WTC11 (cell line): ENCODE results near the gene RUNX1.

Experiments used
- AFF4 ChIP-seq: sonication (generic); formaldehyde crosslinking; IDR thresholded peaks from 2 replicates; pipeline ENCODE4 v1.8.1; 2023; ENCODE audit warnings: mild to moderate bottlenecking, missing genetic modification reagents, borderline replicate concordance
- CTCF ChIP-seq: fragments of 200-600 bp; IDR thresholded peaks from 2 replicates; pipeline ENCODE4 v1.8.0; 2022; ENCODE audit warnings: antibody characterized with exemption
- ELF4 ChIP-seq: sonication (generic); formaldehyde crosslinking; IDR thresholded peaks from 2 replicates; pipeline ENCODE4 v1.8.1; 2022; ENCODE audit warnings: low read depth, mild to moderate bottlenecking, moderate library complexity, missing genetic modification reagents
- ETV6 ChIP-seq: sonication (generic); formaldehyde crosslinking; IDR thresholded peaks from 2 replicates; pipeline ENCODE4 v1.8.1; 2022; ENCODE audit warnings: mild to moderate bottlenecking, missing genetic modification reagents
- FOXK1 ChIP-seq: sonication (generic); formaldehyde crosslinking; IDR thresholded peaks from 2 replicates; pipeline ENCODE4 v1.8.0; 2022; ENCODE audit warnings: mild to moderate bottlenecking, moderate library complexity, missing genetic modification reagents
- KAT7 ChIP-seq: sonication (generic); formaldehyde crosslinking; IDR thresholded peaks from 2 replicates; pipeline ENCODE4 v1.8.1; 2023; ENCODE audit warnings: missing genetic modification reagents, mild to moderate bottlenecking, borderline replicate concordance
- TCF7 ChIP-seq: sonication (generic); formaldehyde crosslinking; IDR thresholded peaks from 2 replicates; pipeline ENCODE4 v1.8.0; 2022; ENCODE audit warnings: mild to moderate bottlenecking, low read depth, missing genetic modification reagents, moderate library complexity
- TEAD1 ChIP-seq: sonication (generic); formaldehyde crosslinking; IDR thresholded peaks from 2 replicates; pipeline ENCODE4 v1.8.0; 2022; ENCODE audit warnings: mild to moderate bottlenecking, missing genetic modification reagents
- ZNF138 ChIP-seq: sonication (generic); formaldehyde crosslinking; conservative IDR thresholded peaks from 2 replicates; pipeline ENCODE4 v1.8.1; 2022; ENCODE audit warnings: mild to moderate bottlenecking, moderate library complexity, missing genetic modification reagents

DNA sequence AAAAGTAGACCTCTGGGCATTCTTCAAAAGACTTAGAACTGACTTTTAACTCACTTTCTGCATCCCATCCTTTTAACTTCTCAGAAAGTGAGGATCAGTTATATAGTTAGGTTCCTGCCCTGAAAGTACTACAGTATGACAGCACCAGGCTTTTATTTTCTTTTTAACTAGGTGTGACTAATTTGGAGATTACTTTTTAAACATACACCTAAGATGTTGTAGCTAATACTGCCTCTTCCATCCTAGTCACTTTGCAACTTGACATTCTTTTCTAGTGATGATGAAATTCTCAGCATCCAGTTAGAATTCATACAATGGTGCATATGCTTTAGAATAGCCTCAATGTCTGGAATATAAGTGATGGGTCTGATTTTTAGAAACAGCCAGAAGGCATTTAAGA is 24.6 kb downstream of the RUNX1 start:
- TF ChIP-seq ELF4 (no peak), AFF4 (CRISPR knock-in tag) (no peak), ZNF138 (CRISPR knock-in tag) (no peak), CTCF (no peak), KAT7 (CRISPR knock-in tag) (no peak), FOXK1 (no peak), TCF7 (CRISPR knock-in tag) (no peak), TEAD1 (CRISPR knock-in tag) (no peak), ETV6 (CRISPR knock-in tag) (no peak)
